WTC11 (cell line): ENCODE measurements around the gene RDH12.

Source experiments
- ARID4B ChIP-seq: sonication (generic); formaldehyde crosslinking; IDR thresholded peaks from 2 replicates; pipeline ENCODE4 v1.8.0; 2023; ENCODE audit warnings: missing genetic modification reagents, mild to moderate bottlenecking, borderline replicate concordance
- ATF1 ChIP-seq: sonication (generic); formaldehyde crosslinking; IDR thresholded peaks from 2 replicates; pipeline ENCODE4 v1.8.1; 2023; ENCODE audit warnings: mild to moderate bottlenecking, moderate library complexity, missing genetic modification reagents
- EMX1 ChIP-seq: fragments of 250-450 bp; sonication (Bioruptor Pico); IDR thresholded peaks from 2 replicates; pipeline ENCODE4 v1.8.0; 2021; ENCODE audit warnings: mild to moderate bottlenecking
- JAZF1 ChIP-seq: fragments of 250-450 bp; sonication (Bioruptor Pico); IDR thresholded peaks from 2 replicates; pipeline ENCODE4 v1.9.0; 2021; ENCODE audit warnings: moderate library complexity, mild to moderate bottlenecking, inconsistent platforms
- KAT7 ChIP-seq: sonication (generic); formaldehyde crosslinking; IDR thresholded peaks from 2 replicates; pipeline ENCODE4 v1.8.1; 2023; ENCODE audit warnings: missing genetic modification reagents, mild to moderate bottlenecking, borderline replicate concordance
- MYBL2 ChIP-seq: sonication (generic); formaldehyde crosslinking; IDR thresholded peaks from 2 replicates; pipeline ENCODE4 v1.8.1; 2023; ENCODE audit warnings: mild to moderate bottlenecking, moderate library complexity, missing genetic modification reagents
- NFYB ChIP-seq: sonication (generic); formaldehyde crosslinking; conservative IDR thresholded peaks from 2 replicates; pipeline ENCODE4 v1.8.0; 2022; ENCODE audit warnings: low read depth, missing genetic modification reagents
- SP1 ChIP-seq: sonication (generic); formaldehyde crosslinking; conservative IDR thresholded peaks from 2 replicates; pipeline ENCODE4 v1.8.1; 2022; ENCODE audit warnings: missing genetic modification reagents
- TEAD4 ChIP-seq: sonication (generic); formaldehyde crosslinking; IDR thresholded peaks from 2 replicates; pipeline ENCODE4 v1.8.0; 2022; ENCODE audit warnings: mild to moderate bottlenecking, missing genetic modification reagents
- ZNF396 ChIP-seq: fragments of 250-450 bp; sonication (Bioruptor Pico); IDR thresholded peaks from 2 replicates; pipeline ENCODE4 v1.8.0; 2021; ENCODE audit warnings: mild to moderate bottlenecking, moderate library complexity, borderline replicate concordance
- TF ChIP-seq, protein P1 (sequence below): fragments of 200-600 bp; IDR thresholded peaks from 2 replicates; pipeline ENCODE4 v1.8.0; 2022; ENCODE audit warnings: antibody characterized with exemption
- TF ChIP-seq, protein P2 (sequence below): sonication (generic); formaldehyde crosslinking; IDR thresholded peaks from 2 replicates; pipeline ENCODE4 v1.8.1; 2023; ENCODE audit warnings: mild to moderate bottlenecking, missing genetic modification reagents, borderline replicate concordance
- TF ChIP-seq, protein P3 (sequence below): sonication (generic); formaldehyde crosslinking; conservative IDR thresholded peaks from 2 replicates; pipeline ENCODE4 v1.8.1; 2022; ENCODE audit warnings: mild to moderate bottlenecking, missing genetic modification reagents

- no peak for TF ChIP-seq MYBL2 (CRISPR knock-in tag)
- no peak for TF ChIP-seq NFYB (CRISPR knock-in tag)
- no peak for TF ChIP-seq ATF1 (CRISPR knock-in tag)
- TF ChIP-seq, protein P1, sequence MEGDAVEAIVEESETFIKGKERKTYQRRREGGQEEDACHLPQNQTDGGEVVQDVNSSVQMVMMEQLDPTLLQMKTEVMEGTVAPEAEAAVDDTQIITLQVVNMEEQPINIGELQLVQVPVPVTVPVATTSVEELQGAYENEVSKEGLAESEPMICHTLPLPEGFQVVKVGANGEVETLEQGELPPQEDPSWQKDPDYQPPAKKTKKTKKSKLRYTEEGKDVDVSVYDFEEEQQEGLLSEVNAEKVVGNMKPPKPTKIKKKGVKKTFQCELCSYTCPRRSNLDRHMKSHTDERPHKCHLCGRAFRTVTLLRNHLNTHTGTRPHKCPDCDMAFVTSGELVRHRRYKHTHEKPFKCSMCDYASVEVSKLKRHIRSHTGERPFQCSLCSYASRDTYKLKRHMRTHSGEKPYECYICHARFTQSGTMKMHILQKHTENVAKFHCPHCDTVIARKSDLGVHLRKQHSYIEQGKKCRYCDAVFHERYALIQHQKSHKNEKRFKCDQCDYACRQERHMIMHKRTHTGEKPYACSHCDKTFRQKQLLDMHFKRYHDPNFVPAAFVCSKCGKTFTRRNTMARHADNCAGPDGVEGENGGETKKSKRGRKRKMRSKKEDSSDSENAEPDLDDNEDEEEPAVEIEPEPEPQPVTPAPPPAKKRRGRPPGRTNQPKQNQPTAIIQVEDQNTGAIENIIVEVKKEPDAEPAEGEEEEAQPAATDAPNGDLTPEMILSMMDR: no peak
- TF ChIP-seq TEAD4: no peak
- TF ChIP-seq, protein P2, sequence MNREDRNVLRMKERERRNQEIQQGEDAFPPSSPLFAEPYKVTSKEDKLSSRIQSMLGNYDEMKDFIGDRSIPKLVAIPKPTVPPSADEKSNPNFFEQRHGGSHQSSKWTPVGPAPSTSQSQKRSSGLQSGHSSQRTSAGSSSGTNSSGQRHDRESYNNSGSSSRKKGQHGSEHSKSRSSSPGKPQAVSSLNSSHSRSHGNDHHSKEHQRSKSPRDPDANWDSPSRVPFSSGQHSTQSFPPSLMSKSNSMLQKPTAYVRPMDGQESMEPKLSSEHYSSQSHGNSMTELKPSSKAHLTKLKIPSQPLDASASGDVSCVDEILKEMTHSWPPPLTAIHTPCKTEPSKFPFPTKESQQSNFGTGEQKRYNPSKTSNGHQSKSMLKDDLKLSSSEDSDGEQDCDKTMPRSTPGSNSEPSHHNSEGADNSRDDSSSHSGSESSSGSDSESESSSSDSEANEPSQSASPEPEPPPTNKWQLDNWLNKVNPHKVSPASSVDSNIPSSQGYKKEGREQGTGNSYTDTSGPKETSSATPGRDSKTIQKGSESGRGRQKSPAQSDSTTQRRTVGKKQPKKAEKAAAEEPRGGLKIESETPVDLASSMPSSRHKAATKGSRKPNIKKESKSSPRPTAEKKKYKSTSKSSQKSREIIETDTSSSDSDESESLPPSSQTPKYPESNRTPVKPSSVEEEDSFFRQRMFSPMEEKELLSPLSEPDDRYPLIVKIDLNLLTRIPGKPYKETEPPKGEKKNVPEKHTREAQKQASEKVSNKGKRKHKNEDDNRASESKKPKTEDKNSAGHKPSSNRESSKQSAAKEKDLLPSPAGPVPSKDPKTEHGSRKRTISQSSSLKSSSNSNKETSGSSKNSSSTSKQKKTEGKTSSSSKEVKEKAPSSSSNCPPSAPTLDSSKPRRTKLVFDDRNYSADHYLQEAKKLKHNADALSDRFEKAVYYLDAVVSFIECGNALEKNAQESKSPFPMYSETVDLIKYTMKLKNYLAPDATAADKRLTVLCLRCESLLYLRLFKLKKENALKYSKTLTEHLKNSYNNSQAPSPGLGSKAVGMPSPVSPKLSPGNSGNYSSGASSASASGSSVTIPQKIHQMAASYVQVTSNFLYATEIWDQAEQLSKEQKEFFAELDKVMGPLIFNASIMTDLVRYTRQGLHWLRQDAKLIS: no peak
- no peak for TF ChIP-seq ZNF396 (CRISPR knock-in tag)
- TF ChIP-seq, protein P3, sequence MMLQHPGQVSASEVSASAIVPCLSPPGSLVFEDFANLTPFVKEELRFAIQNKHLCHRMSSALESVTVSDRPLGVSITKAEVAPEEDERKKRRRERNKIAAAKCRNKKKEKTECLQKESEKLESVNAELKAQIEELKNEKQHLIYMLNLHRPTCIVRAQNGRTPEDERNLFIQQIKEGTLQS: no peak
- no peak for TF ChIP-seq KAT7 (CRISPR knock-in tag)
- no peak for TF ChIP-seq SP1 (CRISPR knock-in tag)
- no peak for TF ChIP-seq ARID4B
- TF ChIP-seq JAZF1 (CRISPR knock-in tag): no peak
- TF ChIP-seq EMX1 (CRISPR knock-in tag): no peak
These were observed 54.8 kb downstream of the RDH12 start for GRCh38 chr14:67756496-67756895.
